Cardiac muscle cell (in vitro differentiated cells and primary cell): ENCODE results near the gene OTUD7B. TPM values are rescaled to one million over a fixed set of nuclear protein-coding genes. Genes with fewer than 3 reads are reported as not detected.

Source experiments
- DNase-seq, 2 donors: peaks; one replicate each; pipeline versions ENCODE4 v3.0.0 to v3.0.0-alpha.2; 2010 to 2017; ENCODE audit warnings: low read depth in 1 of 2, low spot score in 1 of 2
- H3K27ac ChIP-seq: fragments of 200-600 bp; sonication (generic); 2 replicates; pipeline ENCODE4 v1.5.1; 2016
- H3K27me3 ChIP-seq: fragments of 200-600 bp; sonication (generic); 2 replicates; pipeline ENCODE4 v1.6.0; 2016; ENCODE audit warnings: control low read depth
- H3K36me3 ChIP-seq: fragments of 200-600 bp; sonication (generic); 2 replicates; pipeline ENCODE4 v1.5.1; 2016; ENCODE audit warnings: control low read depth
- H3K4me1 ChIP-seq: fragments of 200-600 bp; sonication (generic); 2 replicates; pipeline ENCODE4 v1.8.1; 2017; ENCODE audit warnings: low read depth, mild to moderate bottlenecking, mixed run types
- H3K4me3 ChIP-seq: fragments of 200-600 bp; sonication (generic); 2 replicates; pipeline ENCODE4 v1.5.1; 2016; ENCODE audit warnings: mild to moderate bottlenecking
- H3K9me3 ChIP-seq: fragments of 200-600 bp; sonication (generic); 2 replicates; pipeline ENCODE4 v1.5.1; 2017; ENCODE audit warnings: low read depth, mild to moderate bottlenecking, control low read depth
- CTCF ChIP-seq: IDR thresholded peaks from 2 replicates; pipeline ENCODE4 v1.5.1; 2012; ENCODE audit warnings: low read depth, mild to moderate bottlenecking, low read length
- polyA plus RNA-seq: library from polyadenylated mRNA; unstranded; fragments of >200 nt; fragmentation: Nextera tagmentation; extraction: Ambion mirVana; gene quantifications from 2 replicates; pipeline ENCODE4 v1.2.1, GENCODE V29; 2016
- total RNA-seq: library from RNA; depleted of rRNA; stranded (reverse); fragments of >200 nt; gene quantifications from 2 replicates; pipeline ENCODE4 v1.2.3, GENCODE V29; 2016

Gene OTUD7B
- total and polyA plus RNA-seq, 2 experiments from 2014 or later = 3.1 to 16.4 TPM

GRCh38 chr1:149979245-149979971 lies 31.1 kb downstream of the OTUD7B start:
- Histone ChIP-seq H3K4me1 (peaks cover 14% of the 10 kb centered on the region), H3K36me3 (peaks cover 8% of the 10 kb centered on the region), H3K27me3 (no peaks in the 10 kb centered on the region), H3K4me3 (no peak overlapping the region), H3K27ac (no peak overlapping the region), H3K9me3 (no peaks in the 10 kb centered on the region)
- TF ChIP-seq CTCF = no peak
- DNase-seq = no peak

DNA sequence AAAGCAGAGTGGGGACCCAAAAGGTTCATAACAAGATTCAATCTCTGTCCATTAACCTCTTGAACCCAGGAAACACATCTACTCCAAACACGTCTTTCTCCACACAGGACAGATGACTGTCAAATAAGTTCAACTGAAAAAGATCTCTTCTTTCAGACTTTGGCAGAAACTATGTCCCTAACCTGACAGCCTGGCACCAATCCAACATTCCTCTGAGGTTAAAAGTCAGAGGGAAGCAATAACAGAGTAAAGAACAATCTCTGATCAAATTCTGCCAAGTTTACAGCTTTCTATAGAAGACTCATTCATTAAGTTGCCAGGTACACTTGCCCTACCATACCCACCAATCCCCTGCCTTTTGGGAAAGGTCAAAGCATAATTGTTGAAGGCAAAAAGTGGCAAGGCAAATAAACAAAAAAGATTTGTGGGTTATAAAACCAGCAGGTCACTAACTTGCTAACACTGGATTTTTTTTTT lies 31.9 kb downstream of the OTUD7B start:
- peaks cover 8% of the 10 kb centered on the region for H3K36me3 ChIP-seq
- H3K4me3 ChIP-seq = no peak overlapping the region
- H3K27me3 ChIP-seq = no peaks in the 10 kb centered on the region
- peaks cover 14% of the 10 kb centered on the region for H3K4me1 ChIP-seq
- H3K9me3 ChIP-seq = no peaks in the 10 kb centered on the region
- peak overlapping the region; percentile 45 for H3K27ac ChIP-seq
- DNase-seq = peak in 1 of 2 donors; percentile 38
- TF ChIP-seq CTCF = no peak

- H3K27ac ChIP-seq = no peak overlapping the region
- TF ChIP-seq CTCF = no peak
- H3K27me3 ChIP-seq = no peaks in the 10 kb centered on the region
- no peak overlapping the region for H3K4me3 ChIP-seq
- no peak for DNase-seq
- no peaks in the 10 kb centered on the region for H3K9me3 ChIP-seq
- H3K36me3 ChIP-seq = peaks cover 12% of the 10 kb centered on the region
- H3K4me1 ChIP-seq = peaks cover 14% of the 10 kb centered on the region
Observed at GRCh38 chr1:149977345-149977744, 33.2 kb downstream of the OTUD7B start.

- Histone ChIP-seq H3K4me3 (no peak overlapping the region), H3K36me3 (peaks cover 32% of the 10 kb centered on the region)
- no peak for TF ChIP-seq CTCF
Observed at GRCh38 chr1:149972547-149972946, 38.0 kb downstream of the OTUD7B start.

DNA sequence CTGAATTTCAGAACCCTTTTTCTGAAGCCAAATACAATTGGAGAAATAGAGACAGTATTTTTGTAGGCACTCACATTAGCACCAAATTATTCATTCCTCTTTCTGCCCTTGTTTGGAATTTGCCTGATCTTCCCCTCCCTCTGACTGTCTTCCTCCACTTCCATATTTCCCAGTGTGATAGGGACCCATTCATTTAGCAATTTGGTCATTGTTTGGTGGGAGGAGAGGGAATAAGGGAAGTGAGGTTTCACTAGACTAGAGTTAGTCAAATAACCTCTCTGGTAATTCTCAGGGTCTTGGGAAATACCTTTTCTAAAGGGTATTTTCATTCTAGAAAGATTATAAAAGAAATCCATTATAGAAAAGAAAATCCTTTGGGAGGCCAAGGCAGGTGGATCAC lies 42.9 kb downstream of the OTUD7B start:
- no peaks in the 10 kb centered on the region for H3K9me3 ChIP-seq
- H3K4me1 ChIP-seq = no peaks in the 10 kb centered on the region
- no peaks in the 10 kb centered on the region for H3K27me3 ChIP-seq
- no peak for DNase-seq
- no peak overlapping the region for H3K4me3 ChIP-seq
- TF ChIP-seq CTCF = no peak
- peak overlapping the region; percentile 68 for H3K27ac ChIP-seq
- peaks cover 52% of the 10 kb centered on the region for H3K36me3 ChIP-seq

More at GRCh38 chr1:149972547-149972946, 38.0 kb downstream of the OTUD7B start:
- H3K9me3 ChIP-seq = no peaks in the 10 kb centered on the region
- no peaks in the 10 kb centered on the region for H3K27me3 ChIP-seq
- no peaks in the 10 kb centered on the region for H3K4me1 ChIP-seq
- H3K27ac ChIP-seq = no peak overlapping the region
- DNase-seq = no peak
